AG04450 (cell line): ENCODE data around the gene RPUSD1. TPM values are rescaled to one million over a fixed set of nuclear protein-coding genes. Genes with fewer than 3 reads are reported as not detected.

Source experiments
- CTCF ChIA-PET: fragments of 300-600, 350-600 bp; formaldehyde crosslinking; extraction: SDS; loops from one replicate; lab custom pipeline; 2022; ENCODE audit warnings: antibody characterized with exemption, inconsistent platforms; lab: Charles Lee
- POLR2A ChIA-PET: fragments of 350-600 bp; formaldehyde crosslinking; extraction: SDS; loops from one replicate; lab custom pipeline; 2021; ENCODE audit warnings: antibody characterized with exemption, inconsistent platforms; lab: Yijun Ruan, JAX
- DNase-seq: peaks from one replicate; pipeline ENCODE4 v3.0.0-alpha.2; 2011; ENCODE audit warnings: low read depth, low spot score
- H3K27ac ChIP-seq: one replicate; pipeline ENCODE4 v1.5.1; 2012; ENCODE audit warnings: low read depth, low read length, control low read depth
- H3K27me3 ChIP-seq: one replicate; pipeline ENCODE4 v1.6.0; 2012; ENCODE audit warnings: low read length; ENCODE audit not compliant: control insufficient read depth, insufficient read depth
- H3K4me3 ChIP-seq: 2 replicates; pipeline ENCODE4 v1.5.1; 2011; ENCODE audit warnings: mild to moderate bottlenecking, low read depth, low read length, control low read depth
- H3K9me3 ChIP-seq: 2 replicates; pipeline ENCODE4 v1.5.1; 2012; ENCODE audit warnings: low read length; ENCODE audit not compliant: control insufficient read depth, insufficient read depth
- polyA plus RNA-seq: library from polyadenylated mRNA; depleted of rRNA; stranded (reverse); fragments of >200 nt; gene quantifications from 2 replicates; pipeline ENCODE4 v1.2.3, GENCODE V29; 2011
- TF ChIP-seq, protein P1 (sequence below): IDR thresholded peaks from 2 replicates; pipeline ENCODE4 v1.5.1; 2011; ENCODE audit warnings: low read depth, low read length, control low read depth, inconsistent platforms

Gene RPUSD1
- polyA plus RNA-seq, 1 experiment: 9.2 TPM

DNA sequence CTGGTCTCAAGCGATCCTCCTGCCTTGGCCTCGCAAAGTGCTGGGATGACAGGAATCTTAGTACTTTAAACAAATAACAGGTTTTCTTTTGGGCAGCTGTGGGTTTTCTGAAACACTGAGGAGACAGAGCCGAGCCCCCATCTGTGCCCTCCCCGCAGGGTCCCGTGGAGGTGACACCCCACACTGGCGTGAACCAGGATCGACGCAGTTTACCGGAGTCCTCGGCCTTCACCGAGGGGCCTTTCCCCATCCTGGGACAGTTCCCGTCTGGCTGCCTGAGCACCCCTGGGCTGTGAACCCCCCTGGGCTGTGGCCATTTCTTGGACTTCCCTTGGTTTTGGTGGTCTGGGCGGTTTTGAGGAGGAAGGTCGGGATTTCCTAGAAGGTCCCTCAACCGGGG lies 27.7 kb upstream of the RPUSD1 start:
- ChIA-PET POLR2A (no interaction called here), CTCF (interaction anchor here (1.2 to 2.1 kb wide), 2 partner anchors 239 to 242 kb away, joined by 4 to 11 read pairs; no protein-coding TSS in a partner anchor)
- H3K27ac ChIP-seq: no peak overlapping the region
- H3K4me3 ChIP-seq: no peak overlapping the region
- H3K27me3 ChIP-seq: peaks cover 19% of the 10 kb centered on the region
- TF ChIP-seq, protein P1, sequence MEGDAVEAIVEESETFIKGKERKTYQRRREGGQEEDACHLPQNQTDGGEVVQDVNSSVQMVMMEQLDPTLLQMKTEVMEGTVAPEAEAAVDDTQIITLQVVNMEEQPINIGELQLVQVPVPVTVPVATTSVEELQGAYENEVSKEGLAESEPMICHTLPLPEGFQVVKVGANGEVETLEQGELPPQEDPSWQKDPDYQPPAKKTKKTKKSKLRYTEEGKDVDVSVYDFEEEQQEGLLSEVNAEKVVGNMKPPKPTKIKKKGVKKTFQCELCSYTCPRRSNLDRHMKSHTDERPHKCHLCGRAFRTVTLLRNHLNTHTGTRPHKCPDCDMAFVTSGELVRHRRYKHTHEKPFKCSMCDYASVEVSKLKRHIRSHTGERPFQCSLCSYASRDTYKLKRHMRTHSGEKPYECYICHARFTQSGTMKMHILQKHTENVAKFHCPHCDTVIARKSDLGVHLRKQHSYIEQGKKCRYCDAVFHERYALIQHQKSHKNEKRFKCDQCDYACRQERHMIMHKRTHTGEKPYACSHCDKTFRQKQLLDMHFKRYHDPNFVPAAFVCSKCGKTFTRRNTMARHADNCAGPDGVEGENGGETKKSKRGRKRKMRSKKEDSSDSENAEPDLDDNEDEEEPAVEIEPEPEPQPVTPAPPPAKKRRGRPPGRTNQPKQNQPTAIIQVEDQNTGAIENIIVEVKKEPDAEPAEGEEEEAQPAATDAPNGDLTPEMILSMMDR: no peak
- H3K9me3 ChIP-seq: peaks cover 16% of the 10 kb centered on the region; the same call in 1 of the 2 replicates
- no peak for DNase-seq

GRCh38 chr16:814974-815373 lies 26.8 kb upstream of the RPUSD1 start:
- CTCF ChIA-PET: interaction anchor here (0.7 to 2.1 kb wide), 3 partner anchors 99 to 242 kb away, joined by 3 to 11 read pairs (median 4); no protein-coding TSS in a partner anchor

GRCh38 chr16:813916-814412 lies 25.8 kb upstream of the RPUSD1 start:
- POLR2A ChIA-PET: no interaction called here
- H3K4me3 ChIP-seq: no peak overlapping the region
- H3K9me3 ChIP-seq: peaks cover 22% of the 10 kb centered on the region
- H3K27me3 ChIP-seq: peaks cover 19% of the 10 kb centered on the region
- TF ChIP-seq, protein P1: no peak
- no peak overlapping the region for H3K27ac ChIP-seq
- CTCF ChIA-PET: interaction anchor here (0.8 to 2.1 kb wide), 2 partner anchors 241 to 243 kb away, joined by 3 to 11 read pairs; no protein-coding TSS in a partner anchor
- no peak for DNase-seq

More at GRCh38 chr16:814974-815373, 26.8 kb upstream of the RPUSD1 start:
- Histone ChIP-seq H3K27ac (peak overlapping the region; percentile 11), H3K27me3 (peaks cover 19% of the 10 kb centered on the region), H3K9me3 (peaks cover 16% of the 10 kb centered on the region; the same call in 1 of the 2 replicates), H3K4me3 (no peak overlapping the region)
- peak; percentile 26 for DNase-seq
- TF ChIP-seq, protein P1: no peak
- POLR2A ChIA-PET: no interaction called here

- H3K9me3 ChIP-seq: peaks cover 28% of the 10 kb centered on the region
- DNase-seq: no peak
- peaks cover 18% of the 10 kb centered on the region for H3K27me3 ChIP-seq
- CTCF ChIA-PET: interaction anchor here (0.7 to 1.1 kb wide), 2 partner anchors 243 to 290 kb away, joined by 3 read pairs; no protein-coding TSS in a partner anchor
- H3K4me3 ChIP-seq: peak overlapping the region; percentile 27; the same call in 1 of the 2 replicates
- TF ChIP-seq, protein P1: peak; percentile 54
- POLR2A ChIA-PET: no interaction called here
- H3K27ac ChIP-seq: no peak overlapping the region
Measured at GRCh38 chr16:813204-813915, 25.2 kb upstream of the RPUSD1 start.

GRCh38 chr16:808085-808386 lies 19.9 kb upstream of the RPUSD1 start:
- CTCF ChIA-PET: no interaction called here
- POLR2A ChIA-PET: no interaction called here
- H3K4me3 ChIP-seq: peak overlapping the region; percentile 85
- DNase-seq: no peak
- peaks cover 20% of the 10 kb centered on the region for H3K9me3 ChIP-seq
- TF ChIP-seq, protein P1: no peak
- no peak overlapping the region for H3K27ac ChIP-seq
- H3K27me3 ChIP-seq: peaks cover under 1% of the 10 kb centered on the region
